ENCODE data around the gene JMJD4.
A peak's percentile ranks its signal among the peaks of the same experiment; 100 is the strongest.

The JMJD4 gene

DNA sequence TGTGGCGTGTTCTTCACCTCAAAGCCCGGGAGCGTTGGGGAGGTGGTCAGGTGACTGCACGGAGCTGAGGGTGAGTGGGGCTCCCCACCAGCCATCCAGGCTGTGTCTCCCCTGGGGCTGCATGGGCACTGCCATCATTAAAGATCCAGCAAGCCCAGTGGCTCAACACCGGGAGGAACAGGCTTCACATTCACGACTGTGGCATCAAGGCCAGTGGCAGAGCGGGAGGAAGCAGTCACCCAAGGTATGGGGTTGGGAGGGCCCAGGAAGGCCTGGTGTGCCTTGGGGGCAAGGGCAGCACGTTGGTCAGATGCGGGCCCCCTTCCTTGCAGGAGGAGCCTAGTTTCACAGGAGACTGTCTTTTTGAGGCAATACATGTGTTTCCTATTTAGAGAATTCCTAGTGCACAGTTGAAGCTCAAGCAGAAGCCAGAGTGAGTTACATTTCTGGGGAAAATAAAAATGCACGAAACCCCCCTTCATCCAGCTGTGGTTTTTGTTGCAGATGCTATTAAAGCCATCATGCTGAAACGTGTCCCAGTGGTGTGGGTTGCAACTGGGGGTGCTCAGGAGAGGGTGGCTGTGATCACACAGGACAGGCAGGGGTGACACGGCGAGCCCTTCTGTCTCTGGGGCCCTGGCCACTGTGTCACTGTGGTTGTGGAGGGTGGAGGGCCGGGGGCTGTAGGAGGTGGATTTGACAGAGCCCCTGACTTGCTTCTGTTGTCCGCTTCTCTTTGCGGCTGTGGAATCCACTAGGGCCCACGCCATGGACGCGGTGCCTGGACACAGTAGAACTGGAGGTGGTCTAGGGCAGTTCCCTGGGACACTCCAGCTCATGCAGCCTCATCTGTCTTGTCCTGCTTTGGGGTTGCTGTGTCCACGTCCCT lies 34.2 kb upstream of the JMJD4 start:
- DNase-seq (ENCODE audit: low read depth) = no peak
- H3K4me3 ChIP-seq (ENCODE audit: low read depth, low read length) = no peak overlapping the region
- TF ChIP-seq, protein P1, sequence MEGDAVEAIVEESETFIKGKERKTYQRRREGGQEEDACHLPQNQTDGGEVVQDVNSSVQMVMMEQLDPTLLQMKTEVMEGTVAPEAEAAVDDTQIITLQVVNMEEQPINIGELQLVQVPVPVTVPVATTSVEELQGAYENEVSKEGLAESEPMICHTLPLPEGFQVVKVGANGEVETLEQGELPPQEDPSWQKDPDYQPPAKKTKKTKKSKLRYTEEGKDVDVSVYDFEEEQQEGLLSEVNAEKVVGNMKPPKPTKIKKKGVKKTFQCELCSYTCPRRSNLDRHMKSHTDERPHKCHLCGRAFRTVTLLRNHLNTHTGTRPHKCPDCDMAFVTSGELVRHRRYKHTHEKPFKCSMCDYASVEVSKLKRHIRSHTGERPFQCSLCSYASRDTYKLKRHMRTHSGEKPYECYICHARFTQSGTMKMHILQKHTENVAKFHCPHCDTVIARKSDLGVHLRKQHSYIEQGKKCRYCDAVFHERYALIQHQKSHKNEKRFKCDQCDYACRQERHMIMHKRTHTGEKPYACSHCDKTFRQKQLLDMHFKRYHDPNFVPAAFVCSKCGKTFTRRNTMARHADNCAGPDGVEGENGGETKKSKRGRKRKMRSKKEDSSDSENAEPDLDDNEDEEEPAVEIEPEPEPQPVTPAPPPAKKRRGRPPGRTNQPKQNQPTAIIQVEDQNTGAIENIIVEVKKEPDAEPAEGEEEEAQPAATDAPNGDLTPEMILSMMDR (conservative IDR thresholded peaks at IDR 0.05; ENCODE audit: low read depth, low read length) = no peak

DNA sequence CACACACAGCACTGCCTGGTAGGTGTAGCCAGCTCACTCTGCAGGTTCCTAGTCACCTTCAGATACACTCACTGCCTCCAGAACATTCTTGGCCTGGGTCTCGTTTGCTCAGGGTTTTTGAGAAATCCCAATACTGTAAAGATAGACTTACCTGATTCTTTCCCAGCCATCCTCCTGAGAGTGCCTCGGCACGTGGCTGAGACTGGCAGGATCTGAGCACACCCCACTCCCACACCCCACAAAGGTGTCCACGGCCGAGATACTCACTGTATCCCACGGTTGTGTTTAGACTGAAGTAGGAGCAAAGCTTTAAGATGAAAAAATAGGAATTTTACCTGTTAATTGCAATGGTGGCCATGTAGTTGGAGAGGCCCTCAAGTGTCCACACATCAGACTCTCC lies 33.5 kb upstream of the JMJD4 start:
- TF ChIP-seq, protein P1 (conservative IDR thresholded peaks at IDR 0.05; ENCODE audit: low read depth, low read length) = no peak
- DNase-seq (ENCODE audit: low read depth) = no peak
- H3K4me3 ChIP-seq (ENCODE audit: low read depth, low read length) = no peak overlapping the region

DNA sequence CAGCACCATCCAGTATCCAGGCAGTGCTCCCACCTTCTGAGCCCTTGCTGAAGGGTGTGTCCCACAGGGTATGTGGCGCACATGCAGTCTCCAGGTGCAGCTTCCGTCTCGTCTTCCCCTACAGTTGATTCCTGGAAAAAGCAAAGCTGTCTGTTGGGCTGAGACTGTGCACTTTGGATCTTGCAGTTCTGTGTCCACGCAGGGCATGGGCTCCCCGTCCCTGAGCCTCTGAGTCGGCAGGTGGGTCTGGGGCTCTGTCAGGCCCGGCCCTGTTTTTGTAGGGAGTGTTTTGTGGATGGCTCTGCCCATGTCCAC lies 33.0 kb upstream of the JMJD4 start:
- DNase-seq (ENCODE audit: low read depth) = no peak
- TF ChIP-seq, protein P1 (conservative IDR thresholded peaks at IDR 0.05; ENCODE audit: low read depth, low read length) = no peak
- H3K4me3 ChIP-seq (ENCODE audit: low read depth, low read length) = no peak overlapping the region

DNA sequence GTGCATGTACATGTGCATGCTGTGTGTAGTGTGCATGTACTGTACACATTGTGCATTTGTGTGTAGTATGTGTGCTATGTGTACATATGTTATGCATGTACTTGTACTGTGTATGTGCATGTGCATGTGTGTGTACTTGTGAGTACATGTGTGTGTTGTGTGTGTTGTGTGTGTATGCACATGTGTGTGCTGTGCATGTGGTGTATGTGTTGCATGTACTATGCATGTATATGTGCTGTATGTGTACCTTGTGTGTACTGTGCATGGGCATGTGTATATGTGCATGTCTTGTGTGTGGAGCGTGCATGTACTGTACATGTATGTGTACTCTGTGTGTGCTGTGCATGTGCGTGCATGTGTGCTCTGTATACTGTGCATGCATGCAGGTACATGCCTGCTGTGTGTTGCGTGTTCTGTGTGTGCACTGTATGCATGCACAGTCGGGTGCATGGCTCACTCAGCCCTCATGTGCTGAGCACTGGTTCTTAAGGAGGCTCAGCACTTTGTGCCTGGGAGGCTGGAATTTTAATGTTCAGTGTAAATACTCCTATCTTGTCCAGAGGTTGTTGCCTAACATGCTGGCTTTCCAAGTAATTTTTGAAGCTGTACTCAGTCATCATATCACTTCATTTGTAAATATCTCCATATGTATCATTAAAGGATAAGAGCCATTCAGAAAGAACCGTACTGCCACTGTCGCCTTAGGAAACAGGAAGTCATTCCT lies 32.5 kb upstream of the JMJD4 start:
- TF ChIP-seq, protein P1 (conservative IDR thresholded peaks at IDR 0.05; ENCODE audit: low read depth, low read length) = no peak
- no peak for DNase-seq (ENCODE audit: low read depth)
- no peak overlapping the region for H3K4me3 ChIP-seq (ENCODE audit: low read depth, low read length)

DNA sequence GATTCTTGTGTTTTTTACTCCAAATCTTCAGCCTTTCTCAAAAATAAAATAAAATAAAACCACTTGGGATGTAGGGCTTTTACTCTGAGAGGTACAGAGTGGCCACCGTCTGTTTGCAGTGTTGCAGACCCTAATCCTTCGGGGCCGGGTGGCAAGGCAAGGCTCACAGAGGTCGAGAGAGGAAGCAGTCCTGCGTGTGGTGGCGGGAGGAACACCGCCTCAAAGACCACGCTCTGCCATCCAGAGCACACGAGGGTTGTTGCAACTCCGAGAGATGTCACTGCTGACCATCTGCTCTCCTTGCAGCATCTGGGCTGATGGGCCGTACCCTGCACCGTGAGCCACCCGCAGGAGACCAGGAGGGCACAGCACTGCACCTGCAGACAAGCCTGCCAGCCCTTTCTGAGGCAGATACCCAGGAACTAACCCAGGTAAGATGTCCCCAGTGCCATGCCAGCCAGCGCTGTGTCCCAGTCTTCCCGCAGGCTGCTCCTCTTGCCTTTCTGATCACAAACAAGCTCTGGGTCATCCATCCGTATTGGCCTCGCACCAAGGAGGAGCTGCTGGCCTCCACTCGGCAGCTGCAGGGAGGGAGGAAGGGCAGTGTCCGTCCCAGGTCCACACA lies 31.7 kb upstream of the JMJD4 start:
- TF ChIP-seq, protein P1 (conservative IDR thresholded peaks at IDR 0.05; ENCODE audit: low read depth, low read length) = no peak
- H3K4me3 ChIP-seq (ENCODE audit: low read depth, low read length) = no peak overlapping the region
- no peak for DNase-seq (ENCODE audit: low read depth)

DNA sequence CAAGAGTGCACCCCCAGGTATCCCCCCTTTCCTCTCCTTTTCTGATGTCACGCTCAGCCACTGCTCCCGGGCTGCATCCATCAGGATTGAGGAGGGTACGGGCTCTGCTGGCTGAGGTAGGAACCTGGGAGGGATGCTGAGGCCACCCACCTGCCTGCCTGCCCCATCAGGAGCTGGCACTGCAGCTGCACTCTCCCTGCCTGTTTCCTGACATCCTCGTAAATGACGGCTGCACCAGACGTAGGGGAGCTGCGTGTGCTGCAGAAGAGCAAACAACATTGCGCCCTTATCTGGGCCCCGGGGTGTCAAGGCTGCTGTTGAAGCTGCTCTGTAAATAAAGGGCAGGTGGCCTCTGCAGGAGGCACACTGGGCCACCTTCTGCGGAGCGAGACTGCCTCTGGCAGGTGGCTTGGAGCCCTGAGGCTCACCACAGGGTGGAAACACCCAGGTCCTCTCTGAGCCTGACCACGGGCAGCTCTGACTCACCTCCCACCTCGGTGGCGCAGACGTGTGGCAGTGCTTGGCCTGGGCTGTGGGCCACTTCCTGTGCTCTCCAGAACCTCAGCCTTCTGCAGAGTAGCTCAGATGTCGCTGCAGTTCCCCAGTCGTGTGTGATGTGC lies 31.0 kb upstream of the JMJD4 start:
- H3K4me3 ChIP-seq (ENCODE audit: low read depth, low read length) = no peak overlapping the region
- TF ChIP-seq, protein P1 (conservative IDR thresholded peaks at IDR 0.05; ENCODE audit: low read depth, low read length) = no peak
- DNase-seq (ENCODE audit: low read depth) = peak; percentile 18
